ENCODE measurements around the gene ENDOG.

ENDOG gene

GRCh38 chr9:128821584-128822406 lies 3.5 kb downstream of the ENDOG start:
- in situ Hi-C loops (cut with MboI; ENCODE audit: low sequenced_read_pairs, unreplicated experiment), result no loop called here
- DNase-seq (ENCODE audit: low spot score), result no peak
- no peak for TF ChIP-seq CTCF (IDR thresholded peaks at IDR 0.05; ENCODE audit: borderline replicate concordance, control extremely low read depth, extremely low read depth, insufficient read depth, missing control alignments)

- no peak for DNase-seq (ENCODE audit: low spot score)
- no peak for TF ChIP-seq CTCF (IDR thresholded peaks at IDR 0.05; ENCODE audit: borderline replicate concordance, control extremely low read depth, extremely low read depth, insufficient read depth, missing control alignments)
- in situ Hi-C loops (cut with MboI; ENCODE audit: low sequenced_read_pairs, unreplicated experiment), result no loop called here
Measured at GRCh38 chr9:128822407-128823042, 4.2 kb downstream of the ENDOG start.

- no peak for TF ChIP-seq CTCF (IDR thresholded peaks at IDR 0.05; ENCODE audit: borderline replicate concordance, control extremely low read depth, extremely low read depth, insufficient read depth, missing control alignments)
- in situ Hi-C loops (cut with MboI; ENCODE audit: low sequenced_read_pairs, unreplicated experiment), result no loop called here
- no peak for DNase-seq (ENCODE audit: low spot score)
Measured at GRCh38 chr9:128823362-128823902, 5.1 kb downstream of the ENDOG start.

GRCh38 chr9:128823903-128824406 lies 5.7 kb downstream of the ENDOG start:
- in situ Hi-C loops (cut with MboI; ENCODE audit: low sequenced_read_pairs, unreplicated experiment), result no loop called here
- TF ChIP-seq CTCF (IDR thresholded peaks at IDR 0.05; ENCODE audit: borderline replicate concordance, control extremely low read depth, extremely low read depth, insufficient read depth, missing control alignments), result no peak
- DNase-seq (ENCODE audit: low spot score), result no peak

GRCh38 chr9:128824911-128825310 lies 6.6 kb downstream of the ENDOG start:
- no peak for TF ChIP-seq CTCF (IDR thresholded peaks at IDR 0.05; ENCODE audit: borderline replicate concordance, control extremely low read depth, extremely low read depth, insufficient read depth, missing control alignments)
- DNase-seq (ENCODE audit: low spot score), result no peak
- in situ Hi-C loops (cut with MboI; ENCODE audit: low sequenced_read_pairs, unreplicated experiment), result no loop called here

GRCh38 chr9:128825923-128826700 lies 7.8 kb downstream of the ENDOG start:
- no peak for TF ChIP-seq CTCF (IDR thresholded peaks at IDR 0.05; ENCODE audit: borderline replicate concordance, control extremely low read depth, extremely low read depth, insufficient read depth, missing control alignments)
- in situ Hi-C loops (cut with MboI; ENCODE audit: low sequenced_read_pairs, unreplicated experiment), result no loop called here
- DNase-seq (ENCODE audit: low spot score), result no peak
